Left lung (tissue), 10 donors: ENCODE measurements around the gene DAP. TPM values are rescaled to one million over a fixed set of nuclear protein-coding genes. Genes with fewer than 3 reads are reported as not detected.

Experiments used
- ATAC-seq: fragments of 200-7000 bp; cut with Tn5 transposase; one replicate; pipeline ENCODE4 v1.9.1; 2020; ENCODE audit warnings: moderate library complexity
- DNase-seq, 4 donors: peaks; one replicate each; pipeline ENCODE4 v3.0.0-alpha.2; 2013 to 2020
- H3K27ac ChIP-seq, 2 donors: fragments of 200-600 bp; sonication (generic) in 1 of 2; one replicate each; pipeline versions ENCODE4 v1.5.0 to v1.8.0; 2020 to 2021
- H3K27me3 ChIP-seq, 2 donors: fragments of 200-600 bp; sonication (generic) in 1 of 2; one replicate each; pipeline versions ENCODE4 v1.5.0 to v1.8.0; 2020 to 2021
- H3K36me3 ChIP-seq, 2 donors: fragments of 200-600 bp; sonication (generic) in 1 of 2; one replicate each; pipeline versions ENCODE4 v1.5.0 to v1.8.0; 2020 to 2021
- H3K4me1 ChIP-seq, 2 donors: fragments of 200-600 bp; one replicate each; pipeline ENCODE4 v1.8.0; 2021
- H3K4me3 ChIP-seq, 2 donors: fragments of 200-600 bp; sonication (generic) in 1 of 2; one replicate each; pipeline versions ENCODE4 v1.5.0 to v1.8.0; 2020 to 2021; ENCODE audit warnings: mild to moderate bottlenecking in 1 of 2
- H3K9me3 ChIP-seq, 2 donors: fragments of 200-600 bp; sonication (generic) in 1 of 2; one replicate each; pipeline versions ENCODE4 v1.5.0 to v1.8.0; 2020 to 2021
- intact Hi-C, 2 donors: fragments of 100-400 bp; cut with DNase I; formaldehyde crosslinking; loops; one replicate each; pipeline versions ENCODE4 v1.11.2 to v1.14.2; 2022
- polyA plus RNA-seq, 6 donors: library from polyadenylated mRNA; unstranded; fragments of 120-200 nt; gene quantifications; one replicate each; pipeline ENCODE4 v1.2.1, GENCODE V29; 2013; ENCODE audit not compliant: insufficient read length in 6 of 6
- total RNA-seq, 2 donors: library from RNA; stranded (reverse); fragmentation: NEBNext Ultra II Directional; extraction: Animal tissue kit (Norgen Biotek cat#: 25700); gene quantifications; one replicate each; pipeline ENCODE4 v1.2.1, GENCODE V29; 2021
- TF ChIP-seq, protein P1 (sequence below), 2 donors: fragments of 200-600 bp; sonication (generic) in 1 of 2; IDR thresholded peaks; one replicate each; pipeline versions ENCODE4 v1.5.0 to v1.8.0; 2021; ENCODE audit warnings: antibody characterized with exemption in 2 of 2
- donor health status: DM: no; HTN: yes; CAD: no.
- donor health status: DM: no; HTN: no; CAD: no.

DAP gene
- total and polyA plus RNA-seq, 8 donors = 78.5 to 125 (median 107) TPM

DNA sequence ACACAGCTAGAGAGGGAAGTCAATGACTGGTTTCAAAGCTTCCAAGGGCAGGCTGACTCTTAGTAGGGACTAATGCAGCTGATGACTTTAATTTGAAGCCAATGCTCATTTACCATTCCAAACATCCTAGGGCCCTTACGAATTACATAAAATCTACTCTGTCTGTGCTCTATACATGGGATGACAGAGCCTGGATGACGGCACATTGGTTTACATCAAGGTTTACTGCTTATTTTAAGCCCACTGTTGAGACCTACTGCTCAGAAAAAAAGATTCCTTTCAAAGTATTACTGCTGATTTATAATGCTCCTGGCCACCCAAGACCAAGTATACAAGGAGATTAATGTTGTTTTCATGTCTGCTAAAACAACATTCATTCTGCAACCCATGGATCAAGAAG lies 74.1 kb downstream of the DAP start:
- H3K4me3 ChIP-seq = no peak overlapping the region
- H3K27me3 ChIP-seq = no peaks in the 10 kb centered on the region
- ATAC-seq = no peak
- peaks cover 0 to 30% of the 10 kb centered on the region in 2 donors for H3K36me3 ChIP-seq
- no peaks in the 10 kb centered on the region for H3K9me3 ChIP-seq
- no peak for DNase-seq
- intact Hi-C loops = no loop called here
- H3K4me1 ChIP-seq = no peaks in the 10 kb centered on the region
- no peak overlapping the region for H3K27ac ChIP-seq
- TF ChIP-seq, protein P1, sequence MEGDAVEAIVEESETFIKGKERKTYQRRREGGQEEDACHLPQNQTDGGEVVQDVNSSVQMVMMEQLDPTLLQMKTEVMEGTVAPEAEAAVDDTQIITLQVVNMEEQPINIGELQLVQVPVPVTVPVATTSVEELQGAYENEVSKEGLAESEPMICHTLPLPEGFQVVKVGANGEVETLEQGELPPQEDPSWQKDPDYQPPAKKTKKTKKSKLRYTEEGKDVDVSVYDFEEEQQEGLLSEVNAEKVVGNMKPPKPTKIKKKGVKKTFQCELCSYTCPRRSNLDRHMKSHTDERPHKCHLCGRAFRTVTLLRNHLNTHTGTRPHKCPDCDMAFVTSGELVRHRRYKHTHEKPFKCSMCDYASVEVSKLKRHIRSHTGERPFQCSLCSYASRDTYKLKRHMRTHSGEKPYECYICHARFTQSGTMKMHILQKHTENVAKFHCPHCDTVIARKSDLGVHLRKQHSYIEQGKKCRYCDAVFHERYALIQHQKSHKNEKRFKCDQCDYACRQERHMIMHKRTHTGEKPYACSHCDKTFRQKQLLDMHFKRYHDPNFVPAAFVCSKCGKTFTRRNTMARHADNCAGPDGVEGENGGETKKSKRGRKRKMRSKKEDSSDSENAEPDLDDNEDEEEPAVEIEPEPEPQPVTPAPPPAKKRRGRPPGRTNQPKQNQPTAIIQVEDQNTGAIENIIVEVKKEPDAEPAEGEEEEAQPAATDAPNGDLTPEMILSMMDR (IDR thresholded peaks at IDR 0.05) = no peak

DNA sequence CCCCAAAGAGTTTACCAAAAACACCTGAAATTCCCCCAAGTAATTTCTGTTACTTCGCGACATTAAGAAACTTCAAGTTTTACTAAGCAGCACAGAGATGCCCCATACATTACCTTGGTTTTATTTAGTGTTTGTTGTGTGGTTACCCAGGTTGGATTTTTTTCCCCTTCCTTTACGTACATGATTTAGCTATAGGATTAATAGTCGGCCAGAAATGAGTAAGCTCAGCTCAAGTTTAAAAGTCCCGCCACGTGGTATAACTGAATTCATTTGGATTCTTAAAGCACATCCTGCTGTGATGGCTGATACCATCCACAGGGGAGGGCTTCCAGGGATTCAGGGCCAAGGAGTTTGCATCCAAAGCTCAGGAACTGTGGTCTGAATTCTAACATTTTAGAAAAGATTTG lies 75.9 kb downstream of the DAP start:
- no peak for DNase-seq
- H3K4me3 ChIP-seq = no peak overlapping the region
- intact Hi-C loops = no loop called here
- TF ChIP-seq, protein P1 (IDR thresholded peaks at IDR 0.05) = no peak
- H3K9me3 ChIP-seq = no peaks in the 10 kb centered on the region
- ATAC-seq = no peak
- H3K4me1 ChIP-seq = no peaks in the 10 kb centered on the region
- no peak overlapping the region for H3K27ac ChIP-seq
- H3K36me3 ChIP-seq = peaks cover 0 to 48% of the 10 kb centered on the region in 2 donors
- no peaks in the 10 kb centered on the region for H3K27me3 ChIP-seq

DNA sequence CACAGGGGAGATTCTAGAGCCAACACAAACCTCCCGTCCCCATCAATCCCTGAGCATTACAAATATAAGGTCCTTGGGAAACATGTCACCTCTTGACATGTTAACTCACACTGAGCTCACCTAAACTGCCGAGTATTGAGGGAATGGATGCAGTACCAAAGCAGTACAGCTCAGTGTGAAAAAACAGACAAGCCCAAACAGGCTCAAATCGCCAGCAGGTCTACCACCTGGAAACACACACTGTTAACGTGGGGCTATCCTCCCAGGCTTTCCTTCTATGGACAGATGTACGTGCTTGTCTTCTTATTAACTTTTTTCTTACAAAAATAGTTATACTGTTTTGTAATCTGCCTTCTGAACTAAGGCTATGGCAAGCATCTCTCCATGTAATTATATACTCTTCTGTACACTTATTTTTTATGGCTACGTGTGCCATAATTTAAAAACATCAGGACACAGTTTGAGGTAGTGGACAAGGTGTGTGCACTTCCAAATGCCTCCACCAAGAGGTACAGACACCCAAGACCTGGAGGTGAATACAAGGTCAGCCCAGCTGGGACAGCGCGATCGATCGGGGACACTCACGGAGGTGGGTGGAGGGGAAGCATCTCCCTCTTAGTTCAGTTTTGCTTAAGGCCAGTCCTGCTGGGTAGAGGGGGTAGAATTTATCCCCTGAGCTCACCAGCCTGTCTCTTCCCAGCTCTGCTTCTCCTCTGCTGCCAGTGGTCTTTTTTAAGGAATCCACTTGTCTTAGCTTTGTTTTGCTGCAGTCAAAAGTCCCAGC lies 76.5 kb downstream of the DAP start:
- Histone ChIP-seq H3K36me3 (peaks cover 0 to 54% of the 10 kb centered on the region in 2 donors), H3K27ac (no peak overlapping the region), H3K4me1 (no peaks in the 10 kb centered on the region), H3K27me3 (no peaks in the 10 kb centered on the region), H3K4me3 (no peak overlapping the region), H3K9me3 (no peaks in the 10 kb centered on the region)
- ATAC-seq (no peak), DNase-seq (peak in 1 of 4 donors; percentile 26)
- intact Hi-C loops = no loop called here
- TF ChIP-seq, protein P1 (IDR thresholded peaks at IDR 0.05) = no peak

DNA sequence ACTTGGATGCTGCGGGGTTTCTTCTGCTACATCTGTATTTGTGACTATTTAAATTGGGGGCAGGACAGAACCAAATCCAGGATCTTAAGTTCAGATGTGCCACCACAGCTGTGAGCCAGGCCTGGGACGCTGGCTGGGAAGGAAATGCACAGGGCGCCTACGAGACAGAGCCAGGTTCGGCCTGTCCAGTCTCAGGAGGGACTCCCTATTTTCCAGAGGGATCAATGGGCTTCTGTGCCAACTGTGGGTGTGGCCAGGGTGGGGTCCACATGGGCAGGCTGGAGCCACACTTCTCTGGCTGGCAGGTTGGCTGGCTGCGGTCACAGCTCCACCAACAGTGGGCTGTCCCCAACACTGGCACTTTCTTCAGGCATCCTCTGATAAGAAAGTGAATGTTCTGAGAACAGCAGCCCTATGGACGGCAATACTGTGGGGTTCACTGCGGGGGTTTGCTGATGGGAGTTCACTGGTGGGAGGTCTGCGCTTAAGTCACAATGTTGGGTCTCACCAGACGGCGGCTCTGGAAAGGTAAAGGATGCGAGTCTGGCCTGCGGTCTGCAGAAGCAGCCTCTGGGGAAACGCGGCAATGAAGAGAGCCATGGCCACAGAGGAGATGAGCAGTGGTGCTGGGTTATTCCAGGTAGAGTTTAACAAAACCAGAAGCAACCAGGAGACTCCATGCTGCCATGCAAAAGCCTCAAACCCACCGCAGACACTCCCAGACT lies 78.1 kb downstream of the DAP start:
- TF ChIP-seq, protein P1 (IDR thresholded peaks at IDR 0.05) = no peak
- Histone ChIP-seq H3K9me3 (no peaks in the 10 kb centered on the region), H3K27ac (no peak overlapping the region), H3K36me3 (peaks cover 0 to 69% of the 10 kb centered on the region in 2 donors), H3K4me1 (no peaks in the 10 kb centered on the region), H3K27me3 (no peaks in the 10 kb centered on the region), H3K4me3 (no peak overlapping the region)
- intact Hi-C loops = no loop called here
- ATAC-seq (no peak), DNase-seq (peak in 1 of 4 donors; percentile 17)
